Placental epithelial cell (primary cell): ENCODE data around the gene EXOC3L1. TPM values are rescaled to one million over a fixed set of nuclear protein-coding genes. Genes with fewer than 3 reads are reported as not detected.

ENCODE experiments used
- small RNA-seq: library from RNA; depleted of rRNA; stranded (forward); fragments of <200 nt; gene quantifications from one replicate; pipeline ENCODE3, GENCODE V24; 2012
- total RNA-seq: library from RNA; depleted of rRNA; stranded (reverse); fragments of >200 nt; gene quantifications from 2 replicates; pipeline ENCODE4 v1.2.3, GENCODE V29; 2012

EXOC3L1 gene, protein sequence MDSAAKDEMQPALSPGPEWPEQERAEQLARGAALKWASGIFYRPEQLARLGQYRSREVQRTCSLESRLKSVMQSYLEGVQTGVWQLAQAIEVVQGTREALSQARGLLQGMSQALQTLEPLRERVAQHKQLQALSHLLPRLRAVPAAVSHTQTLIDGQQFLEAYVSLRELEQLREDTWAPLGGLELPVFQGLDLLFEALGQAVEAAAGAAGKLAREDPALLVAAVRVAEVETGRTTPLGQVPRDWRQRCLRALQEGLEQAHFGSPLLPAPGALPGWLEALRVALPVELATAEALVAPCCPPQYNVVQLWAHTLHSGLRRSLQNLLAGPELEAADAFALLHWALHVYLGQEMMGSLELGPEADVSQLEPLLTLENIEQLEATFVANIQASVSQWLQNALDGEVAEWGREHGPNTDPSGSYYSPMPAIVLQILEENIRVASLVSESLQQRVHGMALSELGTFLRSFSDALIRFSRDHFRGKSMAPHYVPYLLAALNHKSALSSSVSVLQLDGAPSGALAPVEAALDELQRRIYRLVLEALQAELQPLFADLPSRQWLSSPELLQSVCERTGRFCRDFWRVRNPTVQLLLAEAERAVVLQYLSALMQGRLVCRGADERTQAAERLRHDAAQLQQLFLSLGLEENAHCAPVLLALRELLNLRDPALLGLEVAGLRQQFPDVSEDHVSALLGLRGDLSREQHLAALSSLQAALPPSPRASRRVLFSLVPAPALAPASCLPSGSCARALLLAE
- not detected in 2 replicates for total RNA-seq

DNA sequence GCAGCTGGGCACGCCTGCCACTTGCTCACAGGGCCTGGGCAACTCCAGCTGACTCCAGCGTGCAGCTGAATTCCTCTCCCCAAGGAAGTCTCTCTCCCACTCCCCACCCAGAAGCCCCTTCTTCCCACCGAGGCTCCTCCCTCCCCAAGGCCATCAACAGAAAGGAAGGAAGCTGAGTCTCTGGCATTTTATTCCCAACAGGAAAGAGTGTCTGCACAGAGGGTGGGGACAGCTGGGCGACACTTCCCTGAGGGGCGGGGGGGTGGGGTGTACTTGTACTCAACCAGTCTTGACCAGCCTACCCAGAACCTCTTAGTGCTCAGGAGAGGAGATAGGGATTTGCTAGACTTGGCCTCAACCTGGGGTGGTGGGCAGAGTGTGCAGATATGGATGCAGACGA is at the start of gene EXOC3L1:
EXOC3L1 (minus strand) TSS at position 96 of the 400 bp plus-strand sequence. CDS start 460 bp downstream, outside the sequence.

DNA sequence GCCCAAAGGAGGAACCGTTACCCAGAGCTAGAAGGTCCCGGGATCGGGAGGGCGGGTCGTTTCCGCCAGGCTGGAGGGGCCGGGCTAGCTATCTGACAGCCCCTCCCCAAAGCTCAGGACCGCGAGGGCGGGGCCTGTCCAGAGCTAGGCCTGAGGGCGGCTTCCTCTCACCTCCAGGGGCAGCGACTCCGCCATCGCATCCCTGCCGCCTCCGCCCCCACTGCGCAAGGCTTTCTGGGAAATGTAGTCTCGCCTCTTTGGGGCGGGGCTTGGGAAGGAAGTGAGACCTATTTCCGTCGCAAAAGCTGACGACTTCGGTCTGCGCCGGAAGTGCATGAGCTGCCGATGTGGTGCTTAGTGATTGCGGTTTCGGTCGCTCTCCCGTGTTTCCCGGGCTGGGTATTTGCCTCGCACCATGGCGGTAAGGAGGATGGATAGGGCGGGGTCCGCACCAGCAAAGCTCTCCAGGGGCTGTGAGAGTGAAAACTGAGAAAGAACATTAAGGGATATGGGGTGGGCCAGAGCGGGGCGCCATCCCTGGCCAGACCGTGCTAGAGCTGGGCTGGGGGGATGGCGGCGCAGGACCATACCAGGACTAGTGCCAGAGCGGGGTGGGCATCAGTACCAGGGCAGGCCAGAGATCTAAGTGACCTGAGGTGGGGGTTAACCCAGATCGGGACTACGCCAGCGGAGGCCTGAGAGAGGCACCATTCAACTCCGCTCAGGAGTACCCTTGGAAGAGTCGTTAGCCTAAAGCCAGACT is 37.0 kb upstream of the EXOC3L1 start, which contains the start of gene TMEM208:
TMEM208 (plus strand) TSS at position 327 of the 763 bp plus-strand sequence; CDS start at position 416, 89 bp downstream.

DNA sequence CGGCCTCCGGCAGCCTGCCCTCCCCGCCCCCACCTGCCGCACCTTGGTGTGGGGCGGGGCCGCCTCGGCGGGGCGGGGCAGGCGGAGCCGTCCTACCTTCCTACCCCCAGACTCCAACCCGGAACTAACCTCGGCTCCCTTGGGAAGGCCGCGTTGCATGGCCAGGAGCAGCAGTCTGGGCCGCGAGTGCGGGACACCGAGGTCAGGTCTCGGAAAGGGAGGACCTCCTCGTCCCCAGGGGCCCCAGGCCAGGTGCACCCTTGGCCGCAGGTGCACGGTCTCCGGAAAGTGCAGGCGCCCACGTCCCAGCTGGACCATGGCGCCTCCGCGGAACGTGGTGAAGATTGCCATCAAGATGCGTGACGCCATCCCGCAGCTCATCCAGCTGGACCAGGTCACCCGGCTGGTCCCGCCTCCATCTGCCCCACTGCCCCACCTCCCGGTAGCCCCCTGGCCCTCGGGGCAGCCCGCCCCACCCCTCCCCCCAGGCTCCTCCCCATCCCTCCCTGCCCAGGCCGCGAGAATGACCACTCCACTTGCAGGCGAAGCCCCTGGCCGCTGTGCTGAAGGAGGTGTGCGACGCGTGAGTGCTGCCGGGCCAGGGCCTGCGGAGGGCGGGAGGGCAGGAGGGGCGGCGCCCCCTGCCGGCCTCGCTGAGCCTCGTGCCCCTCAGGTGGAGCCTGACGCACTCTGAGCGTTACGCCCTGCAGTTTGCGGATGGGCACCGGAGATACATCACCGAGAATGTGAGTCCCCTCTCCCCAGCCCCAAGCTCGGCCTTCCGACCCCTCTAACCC is 9.3 kb upstream of the EXOC3L1 start, which contains the start of gene ELMO3:
ELMO3 (plus strand) TSS at position 121 of the 797 bp plus-strand sequence; CDS start at position 317, 196 bp downstream.

DNA sequence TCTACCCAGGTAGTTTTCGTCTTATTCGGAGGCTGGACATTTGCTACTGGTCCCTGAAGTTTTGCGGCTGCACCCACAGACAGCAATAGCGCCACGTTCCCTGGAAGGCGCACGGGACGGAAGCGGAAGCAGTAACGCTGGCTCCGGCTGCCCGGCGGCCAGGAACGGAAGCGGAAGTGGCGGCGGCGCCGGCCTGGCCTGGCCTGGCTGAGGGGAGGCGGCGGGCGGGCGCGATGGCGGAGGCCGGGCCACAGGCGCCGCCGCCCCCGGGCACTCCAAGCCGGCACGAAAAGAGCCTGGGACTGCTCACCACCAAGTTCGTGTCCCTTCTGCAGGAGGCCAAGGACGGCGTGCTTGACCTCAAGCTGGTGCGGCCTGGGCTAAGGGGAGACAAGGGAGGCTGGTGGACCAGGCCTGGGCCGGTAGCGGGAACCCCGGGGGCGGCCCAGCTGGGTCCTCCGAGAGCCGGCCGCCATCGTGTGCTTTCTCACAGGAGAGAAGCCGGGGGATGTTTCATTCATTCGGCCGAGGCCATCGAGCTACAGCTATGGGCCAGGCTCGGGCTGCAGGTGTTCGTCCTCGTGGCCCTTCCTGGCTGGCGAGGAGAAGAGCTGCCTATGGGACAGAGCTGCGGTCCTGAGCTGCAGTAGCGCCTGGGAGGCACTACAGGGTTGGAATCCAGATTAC is 2.2 kb upstream of the EXOC3L1 start, which contains the start of gene E2F4:
E2F4 (plus strand) TSS at position 161 of the 687 bp plus-strand sequence; CDS start at position 234, 73 bp downstream.

DNA sequence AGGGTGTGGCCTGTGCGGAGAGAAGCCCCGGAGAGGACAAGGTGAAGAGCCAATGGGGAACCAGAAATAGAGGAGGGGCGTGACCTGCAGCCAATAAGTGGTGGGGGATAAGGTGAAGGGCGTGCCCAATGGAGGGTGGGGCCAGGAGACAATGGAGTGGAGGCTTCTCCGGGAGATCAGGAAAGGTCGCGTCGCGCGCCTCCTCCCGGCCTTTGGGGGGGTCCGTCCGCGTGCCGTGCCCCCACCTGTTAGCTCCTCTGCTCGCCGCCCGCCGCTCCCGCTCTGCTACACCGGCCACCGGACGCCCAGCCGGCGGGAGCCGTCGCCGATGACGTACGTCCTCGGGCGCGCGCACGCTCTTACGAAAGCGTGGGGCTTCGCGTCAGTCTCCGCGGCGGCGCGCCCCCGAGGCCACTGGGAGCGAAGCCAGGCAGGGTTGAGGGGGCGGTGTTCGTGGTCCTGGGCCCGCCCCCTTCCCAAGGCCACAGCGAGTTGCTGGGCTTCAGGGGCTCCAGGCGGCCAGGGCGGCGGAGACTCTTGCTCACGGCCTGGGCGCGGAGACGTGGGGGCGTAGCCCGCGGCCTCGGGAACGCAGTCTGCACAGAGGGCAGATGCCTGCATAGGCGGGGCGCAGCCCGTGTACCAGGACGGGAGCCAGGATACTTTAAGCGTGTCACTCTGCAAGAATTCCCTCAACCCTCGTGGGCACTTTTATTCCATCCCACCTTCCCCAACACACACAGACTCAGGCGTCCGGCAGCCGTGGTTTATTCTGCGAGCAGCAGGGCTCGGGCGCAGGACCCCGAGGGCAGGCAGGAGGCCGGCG is 6.1 kb downstream of the EXOC3L1 start, which contains the start of gene MATCAP1:
MATCAP1 (minus strand) TSS at position 337 of the 826 bp plus-strand sequence. CDS start 3,353 bp downstream, outside the sequence.

DNA sequence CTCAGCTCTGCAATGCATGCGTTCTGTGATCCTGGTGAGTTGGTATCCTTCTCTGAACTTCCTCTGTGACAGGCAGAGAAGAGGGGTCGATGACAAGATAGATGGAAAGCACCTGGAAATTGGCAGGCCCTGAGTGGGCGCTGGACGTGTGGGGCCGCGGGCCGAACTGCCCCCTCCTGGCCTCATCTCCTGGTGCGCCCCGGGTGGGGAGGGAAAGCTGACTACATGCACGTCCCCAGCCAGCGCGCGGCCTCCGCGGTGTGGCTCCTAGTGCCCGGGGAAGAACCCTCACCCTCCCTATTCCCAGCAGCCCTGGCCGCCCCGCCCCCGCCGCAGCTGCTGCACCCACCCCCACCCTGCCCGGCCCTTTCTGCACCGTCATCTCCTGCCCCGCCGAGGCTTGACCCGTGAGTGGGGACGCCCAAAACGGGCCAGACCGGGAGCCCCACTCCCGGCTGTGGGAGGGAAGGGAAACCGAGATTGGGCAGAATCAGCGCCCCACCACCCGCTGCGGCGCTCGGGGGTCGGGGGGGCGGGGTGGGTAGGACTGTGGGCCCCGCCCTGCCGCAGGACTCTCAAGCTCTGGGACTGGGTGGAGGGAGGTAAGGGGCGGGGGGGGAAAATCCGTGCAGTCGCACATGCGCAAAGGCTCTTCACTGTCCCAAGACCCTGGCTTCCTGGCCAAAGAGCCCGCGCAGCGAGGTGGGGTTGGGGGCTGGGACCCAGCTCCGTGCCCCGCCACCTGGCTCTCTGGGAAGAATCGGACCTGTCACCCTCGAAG is 19.6 kb downstream of the EXOC3L1 start, which contains the start of gene NOL3:
NOL3 (plus strand) TSS at position 371 of the 781 bp plus-strand sequence.

DNA sequence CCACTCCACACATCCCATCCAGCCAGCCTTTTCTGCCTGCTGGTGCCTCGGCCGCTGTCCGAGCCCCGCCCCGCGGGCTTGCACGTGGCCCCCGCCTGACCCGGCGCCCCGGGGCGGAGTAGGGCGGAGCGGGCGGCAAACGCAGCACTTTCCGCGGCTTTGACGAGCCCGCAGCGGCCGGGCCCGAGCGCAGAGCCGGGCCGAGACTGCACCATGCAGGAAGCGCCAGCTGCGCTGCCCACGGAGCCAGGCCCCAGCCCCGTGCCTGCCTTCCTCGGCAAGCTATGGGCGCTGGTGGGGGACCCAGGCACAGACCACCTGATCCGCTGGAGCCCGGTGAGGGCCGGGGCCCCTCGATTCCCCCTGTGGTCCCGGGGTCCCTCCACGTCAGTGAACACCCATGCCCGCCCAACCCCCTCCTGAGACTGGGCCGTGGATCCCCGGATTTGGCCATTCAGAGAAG is 25.3 kb downstream of the EXOC3L1 start, which contains the start of gene HSF4:
HSF4 (plus strand) TSS at position 147 of the 463 bp plus-strand sequence; CDS start at position 214, 67 bp downstream.

DNA sequence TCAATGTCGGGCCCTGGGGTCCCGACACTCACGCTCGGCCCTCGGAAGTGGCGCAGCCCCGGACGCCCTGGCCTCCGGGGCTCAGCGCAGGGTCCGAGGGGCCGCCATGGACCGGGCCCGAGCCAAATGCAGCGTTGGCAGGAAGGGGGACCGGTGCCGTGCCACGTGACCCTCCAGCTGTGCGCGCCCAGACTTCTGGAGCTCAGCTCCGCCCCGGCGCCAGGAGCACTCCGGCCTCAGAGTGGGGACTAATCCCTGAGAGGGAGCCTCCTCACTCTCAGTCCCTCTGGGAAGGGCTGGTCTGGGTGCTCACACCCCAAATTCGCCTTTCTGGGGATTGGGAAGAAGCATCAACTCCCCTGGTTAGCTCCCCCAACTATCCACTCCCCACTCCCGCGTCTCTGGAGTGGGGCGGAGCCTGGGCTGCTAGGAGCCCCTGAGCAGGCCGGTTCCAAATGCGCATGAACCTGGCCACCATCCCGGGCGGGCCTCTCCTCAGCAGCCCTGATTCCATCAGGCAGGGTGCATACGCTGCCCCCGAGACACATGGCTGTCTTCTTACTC is 39.0 kb downstream of the EXOC3L1 start, which contains the start of gene B3GNT9:
B3GNT9 (minus strand) TSS at position 166 of the 564 bp plus-strand sequence. CDS start 513 bp downstream, outside the sequence.

Small RNA genes within 50 kb of the gene (small RNA-seq; reads per million reads assigned to genes)
- gene MIR328 = 1.3 reads per million, percentile 65 among the genes with 10 or more reads in this experiment

Other genes with a start within 250 kb of the EXOC3L1 start
- 0.11 and 0.39 TPM in 2 replicates for gene CES3, start 228.9 kb downstream of the EXOC3L1 start, total RNA-seq
- 3.3 and 10.2 TPM in 2 replicates for gene CES4A, start 201.5 kb downstream of the EXOC3L1 start, total RNA-seq
- 46.0 and 56.1 TPM in 2 replicates for gene CBFB, start 161.0 kb downstream of the EXOC3L1 start, total RNA-seq
- gene PHAF1, start 80.2 kb downstream of the EXOC3L1 start, total RNA-seq = 12.5 and 15.7 TPM in 2 replicates
- gene B3GNT9, start 39.1 kb downstream of the EXOC3L1 start, total RNA-seq = 65.5 and 72.2 TPM in 2 replicates
- gene TRADD, start 30.2 kb downstream of the EXOC3L1 start, total RNA-seq = 20.0 and 26.8 TPM in 2 replicates
- 23.7 and 40.8 TPM in 2 replicates for gene FBXL8, start 30.2 kb downstream of the EXOC3L1 start, total RNA-seq
- 4.8 and 21.2 TPM in 2 replicates for gene HSF4, start 25.4 kb downstream of the EXOC3L1 start, total RNA-seq
- 21.7 and 38.1 TPM in 2 replicates for gene NOL3, start 19.6 kb downstream of the EXOC3L1 start, total RNA-seq
- 11.1 and 21.2 TPM in 2 replicates for gene MATCAP1, start 6.2 kb downstream of the EXOC3L1 start, total RNA-seq
- 42.4 and 76.9 TPM in 2 replicates for gene E2F4, start 2.0 kb upstream of the EXOC3L1 start, total RNA-seq
- 42.8 and 57.2 TPM in 2 replicates for gene ELMO3, start 9.0 kb upstream of the EXOC3L1 start, total RNA-seq
- 28.7 and 36.4 TPM in 2 replicates for gene TMEM208, start 37.0 kb upstream of the EXOC3L1 start, total RNA-seq
- gene FHOD1, start 57.3 kb upstream of the EXOC3L1 start, total RNA-seq = 18.1 and 24.6 TPM in 2 replicates
- gene SLC9A5, start 58.8 kb upstream of the EXOC3L1 start, total RNA-seq = 0.33 and 1.6 TPM in 2 replicates
- gene PLEKHG4, start 89.4 kb upstream of the EXOC3L1 start, total RNA-seq = 22.2 and 35.7 TPM in 2 replicates
- gene KCTD19, start 136.6 kb upstream of the EXOC3L1 start, total RNA-seq = not detected in 2 replicates
- gene LRRC36, start 136.7 kb upstream of the EXOC3L1 start, total RNA-seq = not detected in 2 replicates
- gene TPPP3, start 203.4 kb upstream of the EXOC3L1 start, total RNA-seq = under 0.01 and 0.87 TPM in 2 replicates
- gene ZDHHC1, start 226.3 kb upstream of the EXOC3L1 start, total RNA-seq = 5.3 and 9.4 TPM in 2 replicates
- not detected in 2 replicates for gene HSD11B2, start 241.0 kb upstream of the EXOC3L1 start, total RNA-seq